GM18520 (cell line): Measurements from ENCODE around the gene ELF4.

Source experiments
- ATAC-seq: cut with Tn5 transposase; IDR thresholded peaks from one replicate; pipeline ENCODE4 v1.9.1; 2021; ENCODE audit not compliant: unreplicated experiment

ELF4 gene

GRCh38 chrX:130085551-130086446 lies 24.5 kb downstream of the ELF4 start:
- no peak for ATAC-seq

DNA sequence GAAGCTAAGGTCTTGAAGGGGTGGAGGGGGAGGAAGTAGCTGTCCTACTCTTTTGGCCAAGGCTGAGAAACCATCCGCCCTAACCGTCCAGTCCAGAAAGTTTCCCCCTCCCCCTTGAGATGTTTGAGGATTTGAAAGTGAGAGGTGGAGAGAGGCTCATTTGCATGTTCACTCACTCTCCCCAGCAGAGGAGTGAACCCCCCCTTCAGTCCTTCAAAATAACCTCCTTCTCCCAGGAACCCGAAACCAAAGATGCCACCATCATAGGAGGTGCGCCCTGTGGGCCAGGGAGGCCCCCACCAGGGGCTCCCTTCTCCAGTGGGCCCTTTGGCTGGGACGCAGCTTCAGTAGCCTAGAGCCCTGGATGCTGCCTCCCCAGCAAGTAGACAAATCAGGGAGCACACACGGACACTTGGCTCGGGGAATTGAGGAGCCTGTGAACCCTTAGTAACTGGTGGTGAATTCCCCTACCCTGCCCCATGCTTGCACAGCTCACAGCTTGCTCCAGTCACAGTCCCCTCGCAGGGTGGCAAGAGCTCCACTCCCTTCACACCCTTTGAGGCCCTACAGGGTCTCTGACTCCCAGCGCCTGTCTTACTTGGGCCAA lies 25.6 kb downstream of the ELF4 start:
- ATAC-seq, result no peak

DNA sequence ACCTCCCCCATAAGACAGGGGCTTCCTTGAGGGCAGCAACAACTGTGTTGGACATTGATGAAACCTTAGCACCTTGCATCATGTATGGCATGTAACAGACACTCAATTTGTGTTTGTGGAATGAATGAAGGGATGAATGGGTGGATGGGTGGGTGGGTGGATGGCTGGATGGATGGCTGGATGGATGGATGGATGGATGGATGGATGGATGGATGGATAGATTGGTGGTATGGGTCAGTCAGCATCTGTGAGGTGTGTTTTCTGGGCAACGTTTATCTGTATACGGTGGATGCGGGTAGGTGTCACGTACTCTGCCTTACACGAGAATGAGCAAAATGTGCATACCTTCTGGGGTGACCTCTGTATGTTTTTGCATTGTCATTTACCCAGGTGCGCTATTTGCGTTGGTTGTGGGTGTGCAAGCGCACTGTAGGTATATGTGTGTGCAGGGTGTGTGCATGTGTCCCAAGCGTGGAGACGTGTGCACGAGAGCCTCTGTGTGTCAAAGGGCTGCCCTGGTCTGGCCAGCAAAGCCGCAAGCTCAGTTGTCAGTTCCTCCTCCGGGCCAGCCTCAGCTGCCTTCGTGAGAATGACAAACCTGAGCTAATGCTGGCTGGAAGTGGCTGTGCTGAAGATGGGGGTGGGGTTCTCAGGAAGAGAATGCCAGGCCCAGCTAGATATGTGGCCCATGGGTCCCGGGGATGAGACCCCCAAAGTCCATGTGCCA lies 26.5 kb downstream of the ELF4 start:
- ATAC-seq, result no peak

GRCh38 chrX:130083107-130083490 lies 27.2 kb downstream of the ELF4 start:
- ATAC-seq, result no peak

DNA sequence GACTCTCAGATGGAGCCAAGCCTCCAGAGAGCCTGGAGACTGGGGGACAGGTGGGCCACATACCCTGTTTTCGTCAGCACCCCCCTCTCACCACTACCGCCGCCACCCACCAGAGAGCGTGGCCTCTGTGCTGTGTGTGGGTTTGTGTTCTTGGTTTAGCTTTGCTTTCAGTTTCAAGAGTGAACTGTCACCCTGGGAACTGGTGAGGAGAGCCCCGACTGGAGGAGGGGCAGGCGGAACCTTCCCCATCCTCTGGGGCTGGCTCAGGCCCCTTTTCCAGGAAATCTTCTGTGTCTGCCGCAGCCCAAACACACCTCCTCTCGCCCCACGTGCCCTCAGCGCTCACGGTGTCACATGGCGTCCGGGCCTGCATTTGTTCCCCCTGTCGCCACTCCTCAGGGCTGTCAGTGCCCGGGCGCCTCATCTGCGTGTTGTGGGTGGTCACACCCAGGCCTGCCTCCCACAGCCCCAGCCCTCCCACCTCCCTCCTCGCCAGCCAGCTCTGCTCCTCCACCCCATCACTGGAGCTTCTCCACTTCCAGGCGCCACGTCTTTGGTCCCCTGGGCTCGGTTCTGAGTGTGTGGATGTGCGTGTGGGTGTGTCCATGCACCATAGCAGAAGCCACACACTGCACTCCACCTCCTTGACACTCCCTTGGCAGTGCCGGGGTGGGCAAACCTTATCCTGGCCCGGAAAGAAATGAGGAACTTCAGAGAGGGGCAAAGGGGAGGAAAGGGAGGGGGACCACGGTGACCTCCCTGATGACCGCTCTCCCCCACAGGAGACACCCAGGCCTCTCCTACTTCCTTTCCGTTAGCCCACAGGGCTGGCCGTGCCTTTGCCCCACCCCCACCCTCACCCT lies 27.8 kb downstream of the ELF4 start:
- ATAC-seq, result peak; percentile 60

DNA sequence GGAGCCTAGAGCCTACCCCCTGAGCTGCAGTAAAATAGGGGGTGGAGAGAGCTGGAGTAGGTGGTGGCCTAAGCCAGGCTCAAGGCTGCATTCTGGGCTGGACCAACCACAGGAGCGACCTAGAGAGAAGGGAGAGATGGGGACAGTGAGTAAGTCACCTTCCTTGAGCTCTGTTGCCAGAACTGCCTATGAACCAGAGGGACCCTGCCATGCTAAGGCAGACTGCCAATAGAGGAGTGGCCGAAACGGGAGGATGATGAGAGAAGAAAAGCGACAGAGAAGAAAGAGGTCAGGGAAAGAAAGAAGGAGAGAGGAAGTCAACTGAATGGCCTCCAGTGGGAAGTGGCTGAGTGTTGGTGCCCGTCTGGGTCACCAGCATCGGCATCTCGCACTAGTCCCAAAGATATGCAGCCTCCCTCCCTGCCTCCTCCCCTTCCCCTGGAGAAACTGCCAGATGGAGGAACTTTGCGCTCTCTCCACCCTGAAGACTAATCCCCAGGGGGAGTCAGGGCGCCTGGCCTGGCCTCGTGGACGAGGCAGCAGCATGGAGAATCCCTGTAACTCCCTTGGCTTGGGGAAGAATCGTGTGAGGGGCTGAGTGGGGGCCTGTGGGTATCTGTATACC lies 28.8 kb downstream of the ELF4 start:
- no peak for ATAC-seq

- ATAC-seq, result no peak
Observed at GRCh38 chrX:130080791-130081367, 29.4 kb downstream of the ELF4 start.

- no peak for ATAC-seq
Observed at GRCh38 chrX:130079824-130080406, 30.4 kb downstream of the ELF4 start.

GRCh38 chrX:130075777-130076176 lies 34.5 kb downstream of the ELF4 start:
- no peak for ATAC-seq

DNA sequence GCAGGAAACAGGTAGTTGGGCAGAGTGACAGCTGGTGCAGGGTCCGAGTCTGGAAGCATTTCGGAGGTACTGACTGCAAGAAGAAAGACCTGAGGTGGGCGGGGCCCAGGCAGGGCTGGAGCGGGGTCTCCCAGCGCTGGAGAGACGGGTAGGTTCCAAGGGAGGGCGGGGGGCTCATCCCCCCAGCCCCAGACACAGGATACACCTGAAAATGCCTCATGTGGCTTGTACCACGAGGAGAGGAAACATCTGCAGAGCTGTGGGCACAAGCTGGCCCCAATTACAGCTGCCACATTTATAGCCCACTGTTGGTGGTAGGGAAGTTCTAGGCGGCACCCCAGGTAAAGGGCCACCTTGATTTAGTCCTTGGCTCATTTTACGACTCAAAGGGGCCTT lies 38.0 kb downstream of the ELF4 start:
- no peak for ATAC-seq

GRCh38 chrX:130071611-130072344 lies 38.5 kb downstream of the ELF4 start:
- ATAC-seq, result no peak

- no peak for ATAC-seq
Observed at GRCh38 chrX:130066975-130067615, 43.2 kb downstream of the ELF4 start.

GRCh38 chrX:130060122-130061069 lies 49.9 kb downstream of the ELF4 start:
- ATAC-seq, result peak; percentile 89

DNA sequence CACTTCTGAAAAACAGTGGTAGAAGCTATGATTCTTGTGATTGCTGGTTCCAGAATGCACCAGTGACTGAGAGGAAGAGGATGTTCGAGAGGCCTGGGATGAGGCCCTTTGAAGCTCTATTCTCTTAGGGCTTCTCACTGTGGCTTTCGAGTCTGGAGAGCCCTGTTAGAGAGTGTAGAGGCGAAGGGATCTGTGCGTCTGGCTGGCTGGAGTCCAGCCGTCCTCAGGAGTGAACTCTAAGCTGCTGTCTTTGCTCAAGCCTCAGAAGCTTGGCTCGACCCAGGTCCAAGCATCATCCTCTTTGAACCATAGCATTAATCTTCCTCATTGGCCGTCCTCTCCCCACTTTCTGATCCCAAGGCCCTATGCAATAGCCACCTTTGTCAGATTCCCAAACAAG lies 51.6 kb downstream of the ELF4 start:
- no peak for ATAC-seq

GRCh38 chrX:130057209-130057608 lies 53.1 kb downstream of the ELF4 start:
- ATAC-seq, result no peak

DNA sequence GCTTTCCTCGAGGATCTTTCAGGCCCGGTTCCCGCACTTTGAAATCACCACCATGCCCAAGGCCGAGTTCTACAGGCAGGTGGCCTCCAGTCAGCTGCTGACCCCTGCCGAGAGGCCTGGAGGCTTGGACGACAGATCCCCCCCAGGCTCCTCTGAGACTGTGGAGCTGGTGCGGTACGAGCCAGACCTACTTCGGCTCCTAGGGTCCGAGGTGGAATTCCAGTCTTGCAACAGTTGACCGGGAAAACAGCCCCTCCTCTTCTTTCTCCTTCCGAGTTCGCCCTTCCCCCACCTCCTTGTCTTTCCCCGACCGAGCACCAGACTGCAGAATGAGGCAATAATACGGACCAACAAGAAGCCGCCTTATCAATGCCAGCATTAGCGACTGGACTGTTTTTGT lies 54.4 kb downstream of the ELF4 start:
- ATAC-seq, result no peak

DNA sequence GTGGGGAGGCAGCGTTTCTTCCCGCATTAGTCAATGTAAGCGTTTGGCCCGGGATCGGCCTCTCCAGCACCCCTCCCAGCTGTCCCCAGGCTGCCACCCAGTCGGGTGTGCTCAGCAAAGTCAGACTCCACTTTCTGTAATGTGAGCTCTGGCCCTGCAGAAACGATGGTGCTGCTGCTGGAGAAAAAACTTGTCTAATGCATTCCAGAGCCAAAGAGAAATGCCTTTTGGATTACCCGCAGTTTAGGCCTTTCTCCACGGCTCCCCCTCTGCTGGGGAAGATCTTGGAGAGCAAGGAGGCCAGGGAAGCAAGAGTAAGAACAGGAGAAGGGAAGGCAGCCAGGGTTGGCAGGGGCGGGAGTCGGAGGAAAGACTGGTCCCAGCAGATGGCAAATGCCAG lies 55.2 kb downstream of the ELF4 start:
- no peak for ATAC-seq

- ATAC-seq, result no peak
Observed at GRCh38 chrX:130053236-130053635, 57.1 kb downstream of the ELF4 start.
